ENCODE results near the gene PSMA6.

GRCh38 chr14:35286707-35287106 lies 5.5 kb upstream of the PSMA6 start:
- no peak for TF ChIP-seq MAX (IDR thresholded peaks at IDR 0.05; ENCODE audit: low read depth, low read length)
- no peak for TF ChIP-seq CTCF (IDR thresholded peaks at IDR 0.05; ENCODE audit: low read depth, low read length)

Measured in NB4 (cell line).